ENCODE data around the gene MDN1.
A peak's percentile ranks its signal among the peaks of the same experiment; 100 is the strongest.

MDN1 gene

GRCh38 chr6:89690944-89691324 lies 128.7 kb downstream of the MDN1 start:
- no peak for DNase-seq

- DNase-seq, result no peak
Observed at GRCh38 chr6:89689732-89690131, 129.9 kb downstream of the MDN1 start.

GRCh38 chr6:89688328-89688727 lies 131.3 kb downstream of the MDN1 start:
- no peak for DNase-seq

- DNase-seq, result no peak
Observed at GRCh38 chr6:89685311-89685710, 134.3 kb downstream of the MDN1 start.

- DNase-seq, result no peak
Observed at GRCh38 chr6:89682991-89683390, 136.6 kb downstream of the MDN1 start.

- DNase-seq, result no peak
Observed at GRCh38 chr6:89681983-89682564, 137.5 kb downstream of the MDN1 start.

GRCh38 chr6:89680551-89680950 lies 139.0 kb downstream of the MDN1 start:
- no peak for DNase-seq

- DNase-seq, result no peak
Observed at GRCh38 chr6:89680150-89680549, 139.4 kb downstream of the MDN1 start.

GRCh38 chr6:89679215-89680120 lies 140.1 kb downstream of the MDN1 start:
- no peak for DNase-seq

- DNase-seq, result no peak
Observed at GRCh38 chr6:89678531-89678930, 141.1 kb downstream of the MDN1 start.

GRCh38 chr6:89675949-89676748 lies 143.4 kb downstream of the MDN1 start:
- peak; percentile 34 for DNase-seq

- no peak for DNase-seq
Observed at GRCh38 chr6:89670935-89671565, 148.5 kb downstream of the MDN1 start.

- peak; percentile 11 for DNase-seq
Observed at GRCh38 chr6:89669002-89669401, 150.6 kb downstream of the MDN1 start.

GRCh38 chr6:89667872-89668556 lies 151.6 kb downstream of the MDN1 start:
- peak; percentile 66 for DNase-seq

- no peak for DNase-seq
Observed at GRCh38 chr6:89662659-89663223, 156.9 kb downstream of the MDN1 start.

- DNase-seq, result no peak
Observed at GRCh38 chr6:89661559-89661958, 158.0 kb downstream of the MDN1 start.

- no peak for DNase-seq
Observed at GRCh38 chr6:89660981-89661380, 158.6 kb downstream of the MDN1 start.

- no peak for DNase-seq
Observed at GRCh38 chr6:89657445-89658158, 162.0 kb downstream of the MDN1 start.

- DNase-seq, result peak; percentile 28
Observed at GRCh38 chr6:89655122-89655521, 164.5 kb downstream of the MDN1 start.

- DNase-seq, result no peak
Observed at GRCh38 chr6:89650579-89650978, 169.0 kb downstream of the MDN1 start.

GRCh38 chr6:89649682-89650081 lies 169.9 kb downstream of the MDN1 start:
- DNase-seq, result no peak

Measured in fibroblast of upper back skin (primary cell).